PC-3 (cell line): ENCODE data around the gene ABHD13. TPM values are rescaled to one million over a fixed set of nuclear protein-coding genes. Genes with fewer than 3 reads are reported as not detected.

Experiments
- ATAC-seq: fragments of 200-7000 bp; cut with Tn5 transposase; 2 replicates; pipeline ENCODE4 v1.9.1; 2020; ENCODE audit warnings: mild to moderate bottlenecking, moderate library complexity
- BruUV-seq: library from RNA; stranded (reverse); fragments of 400-500 nt; replicated peaks from 2 replicates; lab custom pipeline; 2021; lab: Mats Ljungman, UMichigan
- CTCF ChIA-PET: fragments of 300-600 bp; sonication (Branson Sonifier 250); formaldehyde crosslinking; loops from one replicate; lab custom pipeline; 2022; ENCODE audit warnings: antibody characterized with exemption; lab: Charles Lee
- POLR2A ChIA-PET: fragments of 300-600 bp; sonication (Branson Sonifier 250); formaldehyde crosslinking; loops from one replicate; lab custom pipeline; 2022; ENCODE audit warnings: antibody characterized with exemption; ENCODE audit not compliant: unreplicated experiment; lab: Charles Lee
- DNase-seq: peaks from one replicate; pipeline ENCODE4 v3.0.0-alpha.2; 2015
- H2AFZ ChIP-seq: fragments of 300-600 bp; sonication (generic); 2 replicates; pipeline ENCODE4 v1.6.0; 2016; ENCODE audit warnings: antibody characterized with exemption, low read length
- H3F3A ChIP-seq: fragments of 300-600 bp; sonication (generic); one replicate; pipeline ENCODE4 v1.6.0; 2017; ENCODE audit warnings: antibody characterized with exemption, low read length, control low read depth, mild to moderate bottlenecking; ENCODE audit not compliant: unreplicated experiment
- H3K27ac ChIP-seq: fragments of 300-600 bp; sonication (generic); 2 replicates; pipeline ENCODE4 v1.5.1; 2016; ENCODE audit warnings: mild to moderate bottlenecking, low read length
- H3K27me3 ChIP-seq: fragments of 300-600 bp; sonication (generic); 2 replicates; pipeline ENCODE4 v1.6.1; 2016; ENCODE audit warnings: low read length, mixed read lengths
- H3K36me3 ChIP-seq: fragments of 300-600 bp; sonication (generic); 2 replicates; pipeline ENCODE4 v1.6.1; 2016; ENCODE audit warnings: low read depth, mixed run types, low read length, mixed read lengths
- H3K4me1 ChIP-seq: fragments of 300-600 bp; sonication (generic); 2 replicates; pipeline ENCODE4 v1.5.1; 2016; ENCODE audit warnings: low read length; ENCODE audit not compliant: insufficient read depth
- H3K4me2 ChIP-seq: fragments of 300-600 bp; sonication (generic); 2 replicates; pipeline ENCODE4 v1.6.0; 2016; ENCODE audit warnings: low read length
- H3K4me3 ChIP-seq: fragments of 300-600 bp; sonication (generic); 2 replicates; pipeline ENCODE4 v1.5.1; 2016; ENCODE audit warnings: mild to moderate bottlenecking, low read length, mixed read lengths
- H3K79me2 ChIP-seq: fragments of 300-600 bp; sonication (generic); 2 replicates; pipeline ENCODE4 v1.6.1; 2017; ENCODE audit warnings: low read length, mixed read lengths
- H3K9ac ChIP-seq: fragments of 300-600 bp; sonication (generic); 2 replicates; pipeline ENCODE4 v1.6.0; 2016; ENCODE audit warnings: mild to moderate bottlenecking, low read length
- H3K9me2 ChIP-seq: fragments of 300-600 bp; sonication (generic); replicated peaks from 2 replicates; pipeline ENCODE4 v1.6.1; 2016; ENCODE audit warnings: mixed run types, low read length, mixed read lengths
- H3K9me3 ChIP-seq: fragments of 300-600 bp; sonication (generic); 2 replicates; pipeline ENCODE4 v1.6.1; 2016; ENCODE audit warnings: low read length, mixed read lengths
- H4K20me1 ChIP-seq: fragments of 300-600 bp; sonication (generic); 2 replicates; pipeline ENCODE4 v1.6.1; 2016; ENCODE audit warnings: low read length, mixed read lengths
- CTCF ChIP-seq: fragments of 300-600 bp; sonication (generic); conservative IDR thresholded peaks from 2 replicates; pipeline ENCODE4 v1.5.1; 2017; ENCODE audit warnings: antibody characterized with exemption, low read depth, mild to moderate bottlenecking, low read length
- EZH2 ChIP-seq: fragments of 300-600 bp; sonication (generic); IDR thresholded peaks from one replicate; pipeline ENCODE4 v1.6.1; 2017; ENCODE audit warnings: antibody characterized with exemption, mild to moderate bottlenecking, low read length; ENCODE audit not compliant: unreplicated experiment
- EZH2phosphoT487 ChIP-seq: fragments of 300-600 bp; sonication (generic); IDR thresholded peaks from 2 replicates; pipeline ENCODE4 v1.6.1; 2018; ENCODE audit warnings: mild to moderate bottlenecking, antibody characterized with exemption, low read length, borderline replicate concordance
- intact Hi-C: fragments of 100-400 bp; cut with micrococcal nuclease; formaldehyde crosslinking; loops from 2 replicates; pipeline ENCODE4 v1.9.0; 2023
- total RNA-seq: library from RNA; depleted of rRNA; stranded (reverse); fragments of >200 nt; gene quantifications from 2 replicates; pipeline ENCODE4 v1.2.3, GENCODE V29; 2014

Gene ABHD13
- total RNA-seq, 1 experiment from 2014 or later = 3.9 TPM

- no peaks in the 10 kb centered on the region for H3K9me3 ChIP-seq
- no peaks in the 10 kb centered on the region for H3K9me2 ChIP-seq
- TF ChIP-seq EZH2phosphoT487 (no peak), EZH2 (no peak), CTCF (no peak)
- H3K4me2 ChIP-seq = no peak overlapping the region
- ATAC-seq (no peak), DNase-seq (no peak)
- no peaks in the 10 kb centered on the region for H3F3A ChIP-seq
- BruUV-seq = no TSS peak
- H3K4me3 ChIP-seq = no peak overlapping the region
- ChIA-PET POLR2A (no interaction called here), CTCF (no interaction called here)
- H3K4me1 ChIP-seq = no peaks in the 10 kb centered on the region
- H3K27me3 ChIP-seq = peaks cover 39% of the 10 kb centered on the region
- H3K9ac ChIP-seq = no peak overlapping the region
- no peak overlapping the region for H2AFZ ChIP-seq
- no peaks in the 10 kb centered on the region for H3K79me2 ChIP-seq
- no peaks in the 10 kb centered on the region for H3K36me3 ChIP-seq
- no peak overlapping the region for H3K27ac ChIP-seq
- intact Hi-C loops = no loop called here
- no peaks in the 10 kb centered on the region for H4K20me1 ChIP-seq
These were observed 33.0 kb upstream of the ABHD13 start for GRCh38 chr13:108185223-108185622.

GRCh38 chr13:108188260-108188659 is 29.9 kb upstream of the ABHD13 start:
- TF ChIP-seq EZH2phosphoT487 (no peak), CTCF (no peak), EZH2 (no peak)
- Histone ChIP-seq H3K79me2 (no peaks in the 10 kb centered on the region), H3K4me3 (no peak overlapping the region), H3K9ac (no peak overlapping the region), H3K36me3 (no peaks in the 10 kb centered on the region), H3K9me3 (no peaks in the 10 kb centered on the region), H3K9me2 (no peaks in the 10 kb centered on the region), H3K4me1 (no peaks in the 10 kb centered on the region), H3K27me3 (peaks cover 41% of the 10 kb centered on the region), H2AFZ (no peak overlapping the region), H4K20me1 (no peaks in the 10 kb centered on the region), H3K27ac (no peak overlapping the region), H3K4me2 (no peak overlapping the region), H3F3A (no peaks in the 10 kb centered on the region)
- intact Hi-C loops = no loop called here
- BruUV-seq = no TSS peak
- ChIA-PET POLR2A (no interaction called here), CTCF (no interaction called here)
- DNase-seq (no peak), ATAC-seq (no peak)

- ATAC-seq = no peak
- CTCF ChIA-PET = no interaction called here
- no peaks in the 10 kb centered on the region for H3K9me3 ChIP-seq
These were observed 27.3 kb upstream of the ABHD13 start for GRCh38 chr13:108190897-108191296.

More at GRCh38 chr13:108190897-108191296, 27.3 kb upstream of the ABHD13 start:
- no peak overlapping the region for H3K4me2 ChIP-seq
- H2AFZ ChIP-seq = no peak overlapping the region
- H4K20me1 ChIP-seq = no peaks in the 10 kb centered on the region
- H3K4me1 ChIP-seq = no peaks in the 10 kb centered on the region
- H3K27me3 ChIP-seq = peaks cover 22% of the 10 kb centered on the region; the same call in 1 of the 2 replicates
- H3K79me2 ChIP-seq = no peaks in the 10 kb centered on the region
- TF ChIP-seq CTCF (no peak), EZH2 (no peak), EZH2phosphoT487 (no peak)
- no peak for DNase-seq
- no peaks in the 10 kb centered on the region for H3K9me2 ChIP-seq
- H3K27ac ChIP-seq = no peak overlapping the region
- H3K36me3 ChIP-seq = no peaks in the 10 kb centered on the region
- no peak overlapping the region for H3K9ac ChIP-seq
- H3F3A ChIP-seq = no peaks in the 10 kb centered on the region
- POLR2A ChIA-PET = no interaction called here
- H3K4me3 ChIP-seq = no peak overlapping the region
- no TSS peak for BruUV-seq
- intact Hi-C loops = no loop called here
